HCT116 (cell line): ENCODE results near the gene GGCT. TPM values are rescaled to one million over a fixed set of nuclear protein-coding genes. Genes with fewer than 3 reads are reported as not detected.

Experiments
- ATAC-seq: fragments of 200-7000 bp; cut with Tn5 transposase; 2 replicates; pipeline ENCODE4 v1.9.1; 2020; ENCODE audit warnings: mild to moderate bottlenecking, moderate library complexity
- BruUV-seq: library from RNA; stranded (reverse); fragments of 400-500 nt; replicated peaks from 2 replicates; lab custom pipeline; 2021; lab: Mats Ljungman, UMichigan
- CTCF ChIA-PET: fragments of 300-600 bp; sonication (Branson Sonifier 250); formaldehyde crosslinking; loops from one replicate; lab custom pipeline; 2021; ENCODE audit warnings: antibody characterized with exemption; lab: Charles Lee
- POLR2A ChIA-PET: fragments of 300-600, 350-600 bp; sonication (Branson Sonifier 250); formaldehyde crosslinking; loops from one replicate; lab custom pipeline; 2021; ENCODE audit warnings: antibody characterized with exemption; lab: Charles Lee
- RAD21 ChIA-PET, 2 experiments: fragments of 300-600 bp; sonication (Branson Sonifier 250); formaldehyde crosslinking; loops; one replicate each; lab custom pipeline; 2023; ENCODE audit warnings: low total read pairs in 2 of 2; ENCODE audit not compliant: uncharacterized antibody in 2 of 2, unreplicated experiment in 2 of 2, low non-redundant PET in 1 of 2; lab: Charles Lee
- DNase-seq: peaks from one replicate; pipeline ENCODE4 v3.0.0-alpha.2; 2010; ENCODE audit warnings: low read depth, low spot score
- H2AFZ ChIP-seq: fragments of 200-600 bp; shearing (Covaris generic), sonication (generic); 2 replicates; pipeline ENCODE4 v1.6.1; 2017; ENCODE audit warnings: low read depth, mixed run types, mixed read lengths, antibody characterized with exemption, low read length; ENCODE audit not compliant: poor library complexity, severe bottlenecking
- H3K27ac ChIP-seq: 2 replicates; pipeline ENCODE4 v1.5.1; 2012; ENCODE audit warnings: low read depth, low read length
- H3K27me3 ChIP-seq: fragments of 200-600 bp; sonication (generic); 2 replicates; pipeline ENCODE4 v1.6.1; 2016; ENCODE audit warnings: mixed run types, low read length, mixed read lengths; ENCODE audit not compliant: insufficient read depth
- H3K36me3 ChIP-seq, 2 experiments: fragments of 200-500 bp in 1 of 2; fragments of 200-600 bp in 1 of 2; sonication (Bioruptor generic) in 1 of 2; sonication (generic) in 1 of 2; 2 replicates each; pipeline versions ENCODE4 v1.5.1 to v1.6.1; 2014 to 2016; ENCODE audit warnings: low read length in 2 of 2, inconsistent platforms in 1 of 2, mixed read lengths in 1 of 2, mixed run types in 1 of 2; ENCODE audit not compliant: insufficient read depth in 2 of 2, control insufficient read depth in 1 of 2
- H3K4me1 ChIP-seq, 2 experiments: fragments of 200-600 bp in 1 of 2; sonication (generic) in 1 of 2; 2 replicates each; pipeline versions ENCODE4 v1.5.1 to v1.6.1; 2012 to 2017; ENCODE audit warnings: low read length in 2 of 2, inconsistent platforms in 1 of 2, mild to moderate bottlenecking in 1 of 2, mixed read lengths in 1 of 2, mixed run types in 1 of 2, moderate library complexity in 1 of 2; ENCODE audit not compliant: insufficient read depth in 2 of 2, control insufficient read depth in 1 of 2
- H3K4me2 ChIP-seq: fragments of 200-600 bp; sonication (generic); 2 replicates; pipeline ENCODE4 v1.6.1; 2017; ENCODE audit warnings: mixed run types, low read length, mixed read lengths
- H3K4me3 ChIP-seq, 2 experiments: fragments of 200-600 bp in 1 of 2; sonication (generic) in 1 of 2; replicated peaks in 1 of 2; 2 replicates each; pipeline ENCODE4 v1.5.1; 2011 to 2016; ENCODE audit warnings: low read length in 2 of 2, control low read depth in 1 of 2, low read depth in 1 of 2, mild to moderate bottlenecking in 1 of 2, mixed read lengths in 1 of 2, mixed run types in 1 of 2
- H3K79me2 ChIP-seq: fragments of 200-600 bp; sonication (generic); 2 replicates; pipeline ENCODE4 v1.6.1; 2017; ENCODE audit warnings: mild to moderate bottlenecking, mixed run types, low read length, moderate library complexity, mixed read lengths; ENCODE audit not compliant: insufficient read depth
- H3K9ac ChIP-seq: fragments of 200-600 bp; sonication (generic); 2 replicates; pipeline ENCODE4 v1.6.1; 2016; ENCODE audit warnings: low read length, mixed read lengths
- H3K9me2 ChIP-seq: fragments of 200-600 bp; sonication (generic), shearing (Covaris generic); 2 replicates; pipeline ENCODE4 v1.6.1; 2017; ENCODE audit warnings: mixed run types, mild to moderate bottlenecking, moderate library complexity; ENCODE audit not compliant: insufficient read depth
- H3K9me3 ChIP-seq, 2 experiments: fragments of 200-500 bp in 1 of 2; fragments of 200-600 bp in 1 of 2; sonication (Bioruptor generic) in 1 of 2; sonication (generic) in 1 of 2; 2 replicates each; pipeline ENCODE4 v1.6.1; 2014 to 2017; ENCODE audit warnings: low read length in 2 of 2, mixed read lengths in 2 of 2, inconsistent platforms in 1 of 2, low read depth in 1 of 2, mild to moderate bottlenecking in 1 of 2, mixed run types in 1 of 2, moderate library complexity in 1 of 2; ENCODE audit not compliant: control insufficient read depth in 1 of 2, insufficient read depth in 1 of 2
- H4K20me1 ChIP-seq: fragments of 200-600 bp; sonication (generic), shearing (Covaris generic); 2 replicates; pipeline ENCODE4 v1.6.1; 2017; ENCODE audit warnings: mixed run types, mild to moderate bottlenecking, moderate library complexity; ENCODE audit not compliant: insufficient read depth
- CBX3 ChIP-seq: IDR thresholded peaks from 2 replicates; pipeline ENCODE4 v1.6.1; 2012; ENCODE audit warnings: low read depth
- CEBPB ChIP-seq: IDR thresholded peaks from 2 replicates; pipeline ENCODE4 v1.6.1; 2012; ENCODE audit warnings: low read depth
- EGR1 ChIP-seq: IDR thresholded peaks from 2 replicates; pipeline ENCODE4 v1.6.1; 2012; ENCODE audit warnings: low read depth
- ELF1 ChIP-seq: IDR thresholded peaks from 2 replicates; pipeline ENCODE4 v1.6.1; 2012; ENCODE audit warnings: low read depth, borderline replicate concordance
- EZH2 ChIP-seq: fragments of 200-600 bp; sonication (generic); IDR thresholded peaks from 2 replicates; pipeline ENCODE4 v1.6.1; 2017; ENCODE audit warnings: antibody characterized with exemption, mixed run types
- EZH2phosphoT487 ChIP-seq: fragments of 200-600 bp; IDR thresholded peaks from 2 replicates; pipeline ENCODE4 v1.6.1; 2018; ENCODE audit warnings: antibody characterized with exemption, borderline replicate concordance
- FOSL1 ChIP-seq: IDR thresholded peaks from 2 replicates; pipeline ENCODE4 v1.6.1; 2012; ENCODE audit warnings: low read depth
- MAX ChIP-seq: IDR thresholded peaks from 2 replicates; pipeline ENCODE4 v1.6.1; 2012
- POLR2AphosphoS5 ChIP-seq: IDR thresholded peaks from 2 replicates; pipeline ENCODE4 v1.6.1; 2011; ENCODE audit warnings: mild to moderate bottlenecking, low read depth, low read length, moderate library complexity
- RAD21 ChIP-seq: IDR thresholded peaks from 2 replicates; pipeline ENCODE4 v1.6.1; 2012; ENCODE audit warnings: low read depth, mild to moderate bottlenecking
- SIN3A ChIP-seq: IDR thresholded peaks from 2 replicates; pipeline ENCODE4 v1.6.1; 2012; ENCODE audit warnings: low read depth
- SP1 ChIP-seq: IDR thresholded peaks from 2 replicates; pipeline ENCODE4 v1.6.1; 2012; ENCODE audit warnings: low read depth
- YY1 ChIP-seq: IDR thresholded peaks from 2 replicates; pipeline ENCODE4 v1.6.1; 2011; ENCODE audit warnings: low read length, low read depth, moderate library complexity, mild to moderate bottlenecking; ENCODE audit not compliant: insufficient replicate concordance; ENCODE audit errors: extremely low read depth
- ZFX ChIP-seq: fragments of 450-650 bp; IDR thresholded peaks from 2 replicates; pipeline ENCODE4 v1.6.1; 2017
- intact Hi-C: fragments of 100-400 bp; cut with micrococcal nuclease; formaldehyde crosslinking; loops from 2 replicates; pipeline ENCODE4 v1.10.0; 2022
- total RNA-seq: library from RNA; stranded (reverse); gene quantifications from one replicate; pipeline ENCODE4 v1.2.1, GENCODE V29; 2021; ENCODE audit not compliant: unreplicated experiment
- TF ChIP-seq, protein P1 (sequence below): IDR thresholded peaks from 2 replicates; pipeline ENCODE4 v1.6.1; 2012
- TF ChIP-seq, protein P2 (sequence below): IDR thresholded peaks from 2 replicates; pipeline ENCODE4 v1.6.1; 2011; ENCODE audit warnings: mild to moderate bottlenecking, low read length, moderate library complexity; ENCODE audit not compliant: insufficient replicate concordance; ENCODE audit errors: extremely low read depth
- TF ChIP-seq, protein P3 (sequence below): IDR thresholded peaks from 2 replicates; pipeline ENCODE4 v1.6.1; 2012; ENCODE audit warnings: low read depth

GGCT gene
- total RNA-seq, 1 experiment from 2014 or later: 60.6 TPM

GRCh38 chr7:30514776-30515175, 10.1 kb upstream of the GGCT start:
- H3K9me2 ChIP-seq: no peaks in the 10 kb centered on the region
- TF ChIP-seq CBX3: no peak
- no peak for TF ChIP-seq EZH2
- no peak for TF ChIP-seq CEBPB
- no peak for TF ChIP-seq ZFX
- TF ChIP-seq POLR2AphosphoS5: no peak
- no peak for TF ChIP-seq ELF1
- no peak for TF ChIP-seq MAX
- TF ChIP-seq, protein P1, sequence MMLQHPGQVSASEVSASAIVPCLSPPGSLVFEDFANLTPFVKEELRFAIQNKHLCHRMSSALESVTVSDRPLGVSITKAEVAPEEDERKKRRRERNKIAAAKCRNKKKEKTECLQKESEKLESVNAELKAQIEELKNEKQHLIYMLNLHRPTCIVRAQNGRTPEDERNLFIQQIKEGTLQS: no peak
- no peak for TF ChIP-seq SIN3A
- no peak for TF ChIP-seq FOSL1
- TF ChIP-seq, protein P2, sequence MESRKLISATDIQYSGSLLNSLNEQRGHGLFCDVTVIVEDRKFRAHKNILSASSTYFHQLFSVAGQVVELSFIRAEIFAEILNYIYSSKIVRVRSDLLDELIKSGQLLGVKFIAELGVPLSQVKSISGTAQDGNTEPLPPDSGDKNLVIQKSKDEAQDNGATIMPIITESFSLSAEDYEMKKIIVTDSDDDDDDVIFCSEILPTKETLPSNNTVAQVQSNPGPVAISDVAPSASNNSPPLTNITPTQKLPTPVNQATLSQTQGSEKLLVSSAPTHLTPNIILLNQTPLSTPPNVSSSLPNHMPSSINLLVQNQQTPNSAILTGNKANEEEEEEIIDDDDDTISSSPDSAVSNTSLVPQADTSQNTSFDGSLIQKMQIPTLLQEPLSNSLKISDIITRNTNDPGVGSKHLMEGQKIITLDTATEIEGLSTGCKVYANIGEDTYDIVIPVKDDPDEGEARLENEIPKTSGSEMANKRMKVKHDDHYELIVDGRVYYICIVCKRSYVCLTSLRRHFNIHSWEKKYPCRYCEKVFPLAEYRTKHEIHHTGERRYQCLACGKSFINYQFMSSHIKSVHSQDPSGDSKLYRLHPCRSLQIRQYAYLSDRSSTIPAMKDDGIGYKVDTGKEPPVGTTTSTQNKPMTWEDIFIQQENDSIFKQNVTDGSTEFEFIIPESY: no peak
- no peak for TF ChIP-seq YY1
- TF ChIP-seq EZH2phosphoT487: no peak
- TF ChIP-seq SP1: no peak
- TF ChIP-seq EGR1: no peak
- TF ChIP-seq, protein P3, sequence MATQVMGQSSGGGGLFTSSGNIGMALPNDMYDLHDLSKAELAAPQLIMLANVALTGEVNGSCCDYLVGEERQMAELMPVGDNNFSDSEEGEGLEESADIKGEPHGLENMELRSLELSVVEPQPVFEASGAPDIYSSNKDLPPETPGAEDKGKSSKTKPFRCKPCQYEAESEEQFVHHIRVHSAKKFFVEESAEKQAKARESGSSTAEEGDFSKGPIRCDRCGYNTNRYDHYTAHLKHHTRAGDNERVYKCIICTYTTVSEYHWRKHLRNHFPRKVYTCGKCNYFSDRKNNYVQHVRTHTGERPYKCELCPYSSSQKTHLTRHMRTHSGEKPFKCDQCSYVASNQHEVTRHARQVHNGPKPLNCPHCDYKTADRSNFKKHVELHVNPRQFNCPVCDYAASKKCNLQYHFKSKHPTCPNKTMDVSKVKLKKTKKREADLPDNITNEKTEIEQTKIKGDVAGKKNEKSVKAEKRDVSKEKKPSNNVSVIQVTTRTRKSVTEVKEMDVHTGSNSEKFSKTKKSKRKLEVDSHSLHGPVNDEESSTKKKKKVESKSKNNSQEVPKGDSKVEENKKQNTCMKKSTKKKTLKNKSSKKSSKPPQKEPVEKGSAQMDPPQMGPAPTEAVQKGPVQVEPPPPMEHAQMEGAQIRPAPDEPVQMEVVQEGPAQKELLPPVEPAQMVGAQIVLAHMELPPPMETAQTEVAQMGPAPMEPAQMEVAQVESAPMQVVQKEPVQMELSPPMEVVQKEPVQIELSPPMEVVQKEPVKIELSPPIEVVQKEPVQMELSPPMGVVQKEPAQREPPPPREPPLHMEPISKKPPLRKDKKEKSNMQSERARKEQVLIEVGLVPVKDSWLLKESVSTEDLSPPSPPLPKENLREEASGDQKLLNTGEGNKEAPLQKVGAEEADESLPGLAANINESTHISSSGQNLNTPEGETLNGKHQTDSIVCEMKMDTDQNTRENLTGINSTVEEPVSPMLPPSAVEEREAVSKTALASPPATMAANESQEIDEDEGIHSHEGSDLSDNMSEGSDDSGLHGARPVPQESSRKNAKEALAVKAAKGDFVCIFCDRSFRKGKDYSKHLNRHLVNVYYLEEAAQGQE: no peak
- TF ChIP-seq RAD21: no peak
- ATAC-seq (no peak), DNase-seq (no peak)
- H3K27me3 ChIP-seq: no peaks in the 10 kb centered on the region
- no peak overlapping the region for H3K27ac ChIP-seq
- H3K4me2 ChIP-seq: no peak overlapping the region
- intact Hi-C loops: no loop called here
- no peaks in the 10 kb centered on the region for H3K9me3 ChIP-seq
- no TSS peak for BruUV-seq
- no peaks in the 10 kb centered on the region for H4K20me1 ChIP-seq
- no peaks in the 10 kb centered on the region for H3K36me3 ChIP-seq
- H3K79me2 ChIP-seq: no peaks in the 10 kb centered on the region
- no peaks in the 10 kb centered on the region; a peak in 1 of 4 replicates for H3K4me1 ChIP-seq
- ChIA-PET POLR2A (no interaction called here), RAD21 (no interaction called here), CTCF (no interaction called here)
- no peak overlapping the region for H2AFZ ChIP-seq
- no peak overlapping the region for H3K4me3 ChIP-seq
- H3K9ac ChIP-seq: no peak overlapping the region
